ENCODE data around the gene ITGAV. TPM values are rescaled to one million over a fixed set of nuclear protein-coding genes. Genes with fewer than 3 reads are reported as not detected.

ITGAV gene
- total RNA-seq, 1 donor = 311 TPM

GRCh38 chr2:186575302-186575701, 14.6 kb upstream of the ITGAV start:
- H3K27ac ChIP-seq (ENCODE audit: low read depth, low read length) = peak overlapping the region; percentile 74

GRCh38 chr2:186575856-186576255, 14.0 kb upstream of the ITGAV start:
- TF ChIP-seq CTCF (IDR thresholded peaks at IDR 0.05; ENCODE audit: extremely low read depth, low read depth, low read length) = no peak
- no peaks in the 10 kb centered on the region for H3K79me2 ChIP-seq (ENCODE audit: insufficient read depth, low read length)
- no peaks in the 10 kb centered on the region for H3K9me3 ChIP-seq (ENCODE audit: low read depth, low read length)
- no peak overlapping the region for H3K4me3 ChIP-seq (ENCODE audit: insufficient read depth, low read length)
- H3K27ac ChIP-seq (ENCODE audit: low read depth, low read length) = peak overlapping the region; percentile 74
- peaks cover 34% of the 10 kb centered on the region for H3K4me1 ChIP-seq (ENCODE audit: insufficient read depth, low read length)
- H3K4me2 ChIP-seq (ENCODE audit: insufficient read depth, low read length) = peak overlapping the region; percentile 41
- no peaks in the 10 kb centered on the region for H3K36me3 ChIP-seq (ENCODE audit: insufficient read depth, low read length)
- H2AFZ ChIP-seq (ENCODE audit: low read length) = no peak overlapping the region
- H3K27me3 ChIP-seq (ENCODE audit: insufficient read depth, low read length) = no peaks in the 10 kb centered on the region
- no peaks in the 10 kb centered on the region for H4K20me1 ChIP-seq (ENCODE audit: insufficient read depth, low read length)
- DNase-seq (ENCODE audit: insufficient read length, low spot score, missing footprints) = no peak

More at GRCh38 chr2:186575302-186575701, 14.6 kb upstream of the ITGAV start:
- no peak overlapping the region for H2AFZ ChIP-seq (ENCODE audit: low read length)
- TF ChIP-seq CTCF (IDR thresholded peaks at IDR 0.05; ENCODE audit: extremely low read depth, low read depth, low read length) = no peak
- H3K4me3 ChIP-seq (ENCODE audit: insufficient read depth, low read length) = no peak overlapping the region
- no peaks in the 10 kb centered on the region for H3K79me2 ChIP-seq (ENCODE audit: insufficient read depth, low read length)
- no peaks in the 10 kb centered on the region for H4K20me1 ChIP-seq (ENCODE audit: insufficient read depth, low read length)
- no peaks in the 10 kb centered on the region for H3K27me3 ChIP-seq (ENCODE audit: insufficient read depth, low read length)
- no peaks in the 10 kb centered on the region for H3K36me3 ChIP-seq (ENCODE audit: insufficient read depth, low read length)
- peak; percentile 92 for DNase-seq (ENCODE audit: insufficient read length, low spot score, missing footprints)
- peak overlapping the region; percentile 41 for H3K4me2 ChIP-seq (ENCODE audit: insufficient read depth, low read length)
- no peaks in the 10 kb centered on the region for H3K9me3 ChIP-seq (ENCODE audit: low read depth, low read length)
- H3K4me1 ChIP-seq (ENCODE audit: insufficient read depth, low read length) = peaks cover 40% of the 10 kb centered on the region

- Histone ChIP-seq H3K4me1 (ENCODE audit: insufficient read depth, low read length) (peaks cover 32% of the 10 kb centered on the region), H3K9me3 (ENCODE audit: low read depth, low read length) (no peaks in the 10 kb centered on the region), H3K27ac (ENCODE audit: low read depth, low read length) (peak overlapping the region; percentile 74), H2AFZ (ENCODE audit: low read length) (no peak overlapping the region), H3K36me3 (ENCODE audit: insufficient read depth, low read length) (no peaks in the 10 kb centered on the region), H3K79me2 (ENCODE audit: insufficient read depth, low read length) (no peaks in the 10 kb centered on the region), H3K4me3 (ENCODE audit: insufficient read depth, low read length) (no peak overlapping the region), H3K4me2 (ENCODE audit: insufficient read depth, low read length) (no peak overlapping the region), H3K27me3 (ENCODE audit: insufficient read depth, low read length) (no peaks in the 10 kb centered on the region), H4K20me1 (ENCODE audit: insufficient read depth, low read length) (no peaks in the 10 kb centered on the region)
- DNase-seq (ENCODE audit: insufficient read length, low spot score, missing footprints) = no peak
- TF ChIP-seq CTCF (IDR thresholded peaks at IDR 0.05; ENCODE audit: extremely low read depth, low read depth, low read length) = no peak
Measured at GRCh38 chr2:186576614-186577013, 13.2 kb upstream of the ITGAV start.

- H2AFZ ChIP-seq (ENCODE audit: low read length) = no peak overlapping the region
- no peak overlapping the region for H3K4me2 ChIP-seq (ENCODE audit: insufficient read depth, low read length)
- H3K27ac ChIP-seq (ENCODE audit: low read depth, low read length) = no peak overlapping the region
- TF ChIP-seq CTCF (IDR thresholded peaks at IDR 0.05; ENCODE audit: extremely low read depth, low read depth, low read length) = no peak
- peaks cover 7% of the 10 kb centered on the region for H3K4me1 ChIP-seq (ENCODE audit: insufficient read depth, low read length)
- no peak overlapping the region for H3K4me3 ChIP-seq (ENCODE audit: insufficient read depth, low read length)
- no peaks in the 10 kb centered on the region for H3K79me2 ChIP-seq (ENCODE audit: insufficient read depth, low read length)
- H3K9me3 ChIP-seq (ENCODE audit: low read depth, low read length) = no peaks in the 10 kb centered on the region
- H3K36me3 ChIP-seq (ENCODE audit: insufficient read depth, low read length) = no peaks in the 10 kb centered on the region
- H3K27me3 ChIP-seq (ENCODE audit: insufficient read depth, low read length) = no peaks in the 10 kb centered on the region
- DNase-seq (ENCODE audit: insufficient read length, low spot score, missing footprints) = no peak
- H4K20me1 ChIP-seq (ENCODE audit: insufficient read depth, low read length) = no peaks in the 10 kb centered on the region
Measured at GRCh38 chr2:186582698-186583097, 7.2 kb upstream of the ITGAV start.

Data from osteoblast (primary cell).